Measurements from ENCODE around the gene DDAH1.

DNA sequence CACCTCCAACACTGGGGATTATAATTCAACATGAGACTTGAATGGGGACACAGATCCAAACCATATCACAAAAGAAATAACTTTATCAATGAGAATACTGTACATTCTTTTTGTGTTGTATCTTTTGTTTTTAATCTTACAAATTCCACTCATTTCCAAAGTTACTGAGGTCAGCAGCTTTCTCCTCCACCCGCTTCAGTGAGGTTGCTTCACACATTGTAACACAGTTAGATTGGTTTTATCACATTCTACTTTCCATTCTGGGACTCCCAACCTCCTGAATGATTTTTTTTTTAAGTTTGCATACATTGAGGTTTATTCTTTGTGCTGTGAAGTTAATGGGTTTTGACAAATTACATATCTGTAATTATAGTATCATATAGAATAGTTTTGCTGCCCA is 43.8 kb downstream of the DDAH1 start:
- TF ChIP-seq CTCF (IDR thresholded peaks at IDR 0.05) = no peak
- TF ChIP-seq POLR2A (IDR thresholded peaks at IDR 0.05) = no peak
- no peak for TF ChIP-seq POLR2AphosphoS5 (IDR thresholded peaks at IDR 0.05)

Measured in gastroesophageal sphincter (tissue), 3 donors.